ENCODE measurements around the gene TMEM170A. TPM values are rescaled to one million over a fixed set of nuclear protein-coding genes. Genes with fewer than 3 reads are reported as not detected.
"Not testable (repeated sequence)": the region's sequence is repeated elsewhere in the genome, so short reads cannot be mapped to it uniquely, and the experiment has no call there.

Gene TMEM170A
- total RNA-seq, 1 experiment from 2014 or later, result 46.8 TPM

DNA sequence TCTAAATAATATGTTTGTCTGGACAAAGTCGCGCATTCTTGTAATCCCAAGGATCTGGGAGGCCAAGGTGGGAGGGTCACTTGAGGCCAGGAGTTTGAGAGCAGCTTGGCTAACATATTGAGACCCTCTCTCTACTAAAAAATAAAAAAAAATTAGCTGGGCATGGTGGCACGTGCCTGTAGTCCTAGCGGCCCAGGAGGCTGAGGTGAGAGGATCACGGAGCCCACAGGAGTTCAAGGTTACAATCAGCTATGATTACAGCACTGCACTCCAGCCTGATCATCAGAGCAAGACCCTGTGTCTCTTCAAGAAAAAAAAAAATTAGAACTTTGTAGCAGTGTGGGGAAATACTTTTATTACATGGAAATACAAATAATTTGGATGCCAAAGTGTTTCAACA is 36.9 kb upstream of the TMEM170A start:
- Histone ChIP-seq H3K23me2 (ENCODE audit: insufficient read length, low read depth, low read length, poor library complexity, severe bottlenecking) (no peaks in the 10 kb centered on the region), H3K4me2 (ENCODE audit: insufficient read depth, insufficient read length, low read length) (no peak overlapping the region), H2BK120ac (ENCODE audit: low read depth, low read length, poor library complexity, severe bottlenecking) (no peak overlapping the region), H2BK12ac (ENCODE audit: insufficient read length, low read depth, low read length) (no peak overlapping the region), H3K4me1 (ENCODE audit: insufficient read depth, low read length) (no peaks in the 10 kb centered on the region), H2AFZ (ENCODE audit: low read length) (no peak overlapping the region), H4K5ac (ENCODE audit: insufficient read length, low read depth, low read length) (no peak overlapping the region), H3K23ac (ENCODE audit: insufficient read length, low read depth, low read length) (no peak overlapping the region), H3K14ac (ENCODE audit: insufficient read depth, low read length) (no peak overlapping the region), H3K9ac (ENCODE audit: extremely low read depth, insufficient read length, low read length) (no peak overlapping the region), H3K27ac (ENCODE audit: insufficient read length, low read depth, low read length) (no peak overlapping the region), H2AK5ac (ENCODE audit: insufficient read length, low read length) (no peak overlapping the region), H2BK5ac (ENCODE audit: insufficient read length, low read length) (no peak overlapping the region), H4K91ac (ENCODE audit: insufficient read length, low read depth, low read length) (no peak overlapping the region), H3K4ac (ENCODE audit: low read depth, low read length) (no peak overlapping the region), H2BK15ac (ENCODE audit: low read depth, low read length) (no peak overlapping the region), H2BK20ac (ENCODE audit: low read depth, low read length, poor library complexity, severe bottlenecking) (no peak overlapping the region), H3K27me3 (ENCODE audit: insufficient read depth, low read length) (no peaks in the 10 kb centered on the region), H3K9me3 (ENCODE audit: control insufficient read depth, low read depth, low read length) (no peaks in the 10 kb centered on the region), H3K79me1 (ENCODE audit: insufficient read depth, low read depth, low read length, poor library complexity, severe bottlenecking) (no peaks in the 10 kb centered on the region), H4K20me1 (ENCODE audit: control insufficient read depth, insufficient read depth, insufficient read length) (no peaks in the 10 kb centered on the region), H4K8ac (replicated peaks; ENCODE audit: insufficient read length, low read depth, low read length) (no peak overlapping the region), H3K79me2 (ENCODE audit: insufficient read depth, low read length) (no peaks in the 10 kb centered on the region), H3K18ac (ENCODE audit: insufficient read length, low read depth, low read length) (no peak overlapping the region), H3T11ph (ENCODE audit: low read length) (no peak overlapping the region), H3K56ac (ENCODE audit: insufficient read length, low read depth, low read length) (no peak overlapping the region)
- Mint-ChIP-seq H3K36me3 (ENCODE audit: insufficient read depth in 1 of 3, low read depth in 3 of 3) (no peaks in the 10 kb centered on the region), H3K4me1 (peaks cover 2 to 4% of the 10 kb centered on the region in 2 experiments), H3K27me3 (ENCODE audit: low read depth) (no peaks in the 10 kb centered on the region), H3K4me3 (no peak overlapping the region), H3K27ac (no peak overlapping the region), H3K9me3 (no peaks in the 10 kb centered on the region; a peak in 1 of 5 replicates)
- no peak for DNase-seq
- TF ChIP-seq, protein P1, sequence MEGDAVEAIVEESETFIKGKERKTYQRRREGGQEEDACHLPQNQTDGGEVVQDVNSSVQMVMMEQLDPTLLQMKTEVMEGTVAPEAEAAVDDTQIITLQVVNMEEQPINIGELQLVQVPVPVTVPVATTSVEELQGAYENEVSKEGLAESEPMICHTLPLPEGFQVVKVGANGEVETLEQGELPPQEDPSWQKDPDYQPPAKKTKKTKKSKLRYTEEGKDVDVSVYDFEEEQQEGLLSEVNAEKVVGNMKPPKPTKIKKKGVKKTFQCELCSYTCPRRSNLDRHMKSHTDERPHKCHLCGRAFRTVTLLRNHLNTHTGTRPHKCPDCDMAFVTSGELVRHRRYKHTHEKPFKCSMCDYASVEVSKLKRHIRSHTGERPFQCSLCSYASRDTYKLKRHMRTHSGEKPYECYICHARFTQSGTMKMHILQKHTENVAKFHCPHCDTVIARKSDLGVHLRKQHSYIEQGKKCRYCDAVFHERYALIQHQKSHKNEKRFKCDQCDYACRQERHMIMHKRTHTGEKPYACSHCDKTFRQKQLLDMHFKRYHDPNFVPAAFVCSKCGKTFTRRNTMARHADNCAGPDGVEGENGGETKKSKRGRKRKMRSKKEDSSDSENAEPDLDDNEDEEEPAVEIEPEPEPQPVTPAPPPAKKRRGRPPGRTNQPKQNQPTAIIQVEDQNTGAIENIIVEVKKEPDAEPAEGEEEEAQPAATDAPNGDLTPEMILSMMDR (conservative IDR thresholded peaks at IDR 0.05), result no peak
- no CpG with 5 or more reads among the region's 5 CpGs for WGBS (ENCODE audit: extremely low coverage, insufficient read length, low lambda C conversion rate)

DNA sequence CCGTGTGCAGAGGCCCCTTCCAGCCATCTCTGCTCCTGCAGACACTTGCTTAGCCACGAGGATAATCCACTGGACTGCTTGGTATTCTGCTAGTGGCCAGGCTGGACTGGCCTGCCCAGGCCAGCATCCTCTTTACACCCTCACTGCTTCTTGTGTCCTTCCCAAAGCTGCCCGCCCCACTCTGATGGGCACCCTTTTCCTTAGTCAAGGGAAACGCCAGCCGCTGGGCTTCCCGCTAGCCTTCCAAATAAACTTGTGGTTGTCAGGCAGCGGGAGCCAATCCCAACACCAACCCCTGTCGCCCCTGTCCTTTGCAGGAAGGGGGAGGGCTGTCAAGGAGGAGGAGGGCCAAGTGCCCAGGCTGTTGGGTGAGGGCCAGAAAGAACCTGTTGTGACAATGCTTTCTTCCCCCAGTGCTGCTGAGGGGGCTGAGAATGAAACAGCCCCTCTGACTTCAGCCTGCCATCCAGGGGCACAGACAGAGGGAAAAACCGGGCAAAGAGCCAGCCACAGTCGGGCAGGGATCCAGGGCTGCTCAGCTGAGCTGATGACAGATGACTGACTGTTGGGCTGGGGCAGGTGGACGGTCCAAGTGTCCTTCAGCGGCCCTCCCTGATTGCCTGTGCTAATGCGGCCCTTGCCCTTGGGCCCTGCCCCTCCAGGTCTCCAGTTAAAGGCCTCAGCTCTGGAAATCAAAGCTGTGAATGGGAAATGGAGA is 34.3 kb upstream of the TMEM170A start:
- H2BK120ac ChIP-seq (ENCODE audit: low read depth, low read length, poor library complexity, severe bottlenecking); H3K4me3 Mint-ChIP-seq; H2BK15ac ChIP-seq (ENCODE audit: low read depth, low read length); H3K79me2 ChIP-seq (ENCODE audit: insufficient read depth, low read length); H4K91ac ChIP-seq (ENCODE audit: insufficient read length, low read depth, low read length); H2BK5ac ChIP-seq (ENCODE audit: insufficient read length, low read length); H3K18ac ChIP-seq (ENCODE audit: insufficient read length, low read depth, low read length); DNase-seq; H4K20me1 ChIP-seq (ENCODE audit: control insufficient read depth, insufficient read depth, insufficient read length); H3K4me1 ChIP-seq (ENCODE audit: insufficient read depth, low read length); H3K27me3 Mint-ChIP-seq (ENCODE audit: low read depth); H2BK12ac ChIP-seq (ENCODE audit: insufficient read length, low read depth, low read length); H3K36me3 Mint-ChIP-seq (ENCODE audit: insufficient read depth in 1 of 3, low read depth in 3 of 3); H3K23me2 ChIP-seq (ENCODE audit: insufficient read length, low read depth, low read length, poor library complexity, severe bottlenecking); H2BK20ac ChIP-seq (ENCODE audit: low read depth, low read length, poor library complexity, severe bottlenecking); H3K9me3 ChIP-seq (ENCODE audit: control insufficient read depth, low read depth, low read length); H3K27ac Mint-ChIP-seq; H3K27me3 ChIP-seq (ENCODE audit: insufficient read depth, low read length); H3K4me2 ChIP-seq (ENCODE audit: insufficient read depth, insufficient read length, low read length); H3T11ph ChIP-seq (ENCODE audit: low read length); H4K8ac ChIP-seq (replicated peaks; ENCODE audit: insufficient read length, low read depth, low read length); H3K79me1 ChIP-seq (ENCODE audit: insufficient read depth, low read depth, low read length, poor library complexity, severe bottlenecking); H3K14ac ChIP-seq (ENCODE audit: insufficient read depth, low read length); H2AK5ac ChIP-seq (ENCODE audit: insufficient read length, low read length); H3K9ac ChIP-seq (ENCODE audit: extremely low read depth, insufficient read length, low read length); H3K9me3 Mint-ChIP-seq; H3K23ac ChIP-seq (ENCODE audit: insufficient read length, low read depth, low read length); H3K27ac ChIP-seq (ENCODE audit: insufficient read length, low read depth, low read length); H3K56ac ChIP-seq (ENCODE audit: insufficient read length, low read depth, low read length); H4K5ac ChIP-seq (ENCODE audit: insufficient read length, low read depth, low read length); H3K4ac ChIP-seq (ENCODE audit: low read depth, low read length); H2AFZ ChIP-seq (ENCODE audit: low read length): not testable (repeated sequence)
- H3K4me1 Mint-ChIP-seq, result peaks cover 11 to 13% of the 10 kb centered on the region in 2 experiments
- no CpG with 5 or more reads among the region's 13 CpGs for WGBS (ENCODE audit: extremely low coverage, insufficient read length, low lambda C conversion rate)

All from H9 (cell line).